ENCODE measurements around the gene PDS5B.

DNA sequence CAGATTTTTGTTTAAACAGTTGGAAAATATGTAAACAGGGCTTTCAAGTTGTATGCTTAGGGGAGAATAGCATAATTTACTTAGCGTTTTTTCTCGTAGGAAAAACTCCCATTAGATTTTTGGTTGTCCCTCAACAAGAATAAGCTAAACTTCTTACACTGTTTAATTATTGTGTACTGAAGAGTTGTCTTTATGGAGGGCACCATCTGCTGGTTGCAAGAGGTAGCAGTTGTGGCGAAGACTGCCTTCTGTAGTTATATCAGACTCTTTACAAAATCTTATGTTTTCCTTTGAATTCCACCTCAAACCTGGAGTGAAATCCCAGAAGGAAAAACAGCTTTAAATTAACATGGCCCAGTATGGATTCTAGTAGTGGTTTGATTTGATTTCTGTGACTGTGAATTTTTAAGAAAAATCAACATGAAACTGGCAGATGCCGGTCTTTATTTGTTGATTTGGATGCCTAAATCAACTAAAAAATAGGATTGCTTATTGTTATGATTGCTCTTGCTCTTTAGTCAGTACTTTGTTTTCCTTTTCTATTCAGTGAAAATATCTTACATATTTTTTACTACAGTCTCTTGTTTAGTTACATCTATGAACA is 53.4 kb downstream of the PDS5B start:
- TF ChIP-seq, protein P1, sequence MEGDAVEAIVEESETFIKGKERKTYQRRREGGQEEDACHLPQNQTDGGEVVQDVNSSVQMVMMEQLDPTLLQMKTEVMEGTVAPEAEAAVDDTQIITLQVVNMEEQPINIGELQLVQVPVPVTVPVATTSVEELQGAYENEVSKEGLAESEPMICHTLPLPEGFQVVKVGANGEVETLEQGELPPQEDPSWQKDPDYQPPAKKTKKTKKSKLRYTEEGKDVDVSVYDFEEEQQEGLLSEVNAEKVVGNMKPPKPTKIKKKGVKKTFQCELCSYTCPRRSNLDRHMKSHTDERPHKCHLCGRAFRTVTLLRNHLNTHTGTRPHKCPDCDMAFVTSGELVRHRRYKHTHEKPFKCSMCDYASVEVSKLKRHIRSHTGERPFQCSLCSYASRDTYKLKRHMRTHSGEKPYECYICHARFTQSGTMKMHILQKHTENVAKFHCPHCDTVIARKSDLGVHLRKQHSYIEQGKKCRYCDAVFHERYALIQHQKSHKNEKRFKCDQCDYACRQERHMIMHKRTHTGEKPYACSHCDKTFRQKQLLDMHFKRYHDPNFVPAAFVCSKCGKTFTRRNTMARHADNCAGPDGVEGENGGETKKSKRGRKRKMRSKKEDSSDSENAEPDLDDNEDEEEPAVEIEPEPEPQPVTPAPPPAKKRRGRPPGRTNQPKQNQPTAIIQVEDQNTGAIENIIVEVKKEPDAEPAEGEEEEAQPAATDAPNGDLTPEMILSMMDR (IDR thresholded peaks at IDR 0.05), result peak in 5 of 7 experiments; percentile 49 to 78 (median 68)
- TF ChIP-seq POLR2AphosphoS5 (IDR thresholded peaks at IDR 0.05), result peak in 1 of 3 donors; percentile 27
